IPS DF 4.7 (cell line): ENCODE measurements around the gene TINAG.

Experiments used
- DNase-seq: peaks from one replicate; pipeline ENCODE4 v3.0.0-alpha.2; 2013; ENCODE audit warnings: low spot score; ENCODE audit errors: extremely low read depth

The TINAG gene

DNA sequence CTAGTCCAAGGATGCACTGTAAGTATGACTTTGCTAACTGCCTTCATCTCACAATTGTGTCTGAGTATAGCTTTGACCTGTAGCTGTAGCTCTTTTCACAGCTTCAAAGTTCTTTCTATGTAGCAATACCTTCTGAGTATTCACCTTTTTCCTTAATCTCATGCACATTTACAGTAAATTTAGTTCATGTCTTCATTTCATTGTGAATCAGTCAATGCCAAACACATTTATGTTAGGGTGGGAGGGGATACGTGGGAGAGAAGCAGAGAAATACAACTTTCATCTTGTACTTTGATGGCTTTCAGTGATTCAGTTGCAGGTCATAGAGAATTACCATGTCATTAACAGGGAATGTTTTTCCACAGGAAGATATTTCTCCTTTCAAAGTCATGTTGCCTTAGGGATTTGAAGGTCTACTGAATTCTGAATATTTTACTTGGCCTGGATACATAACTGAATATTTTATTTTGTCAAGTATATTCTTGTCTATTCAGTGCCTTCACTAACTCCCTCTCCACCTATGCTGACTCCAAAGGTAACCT, 119.2 kb downstream of the TINAG start:
- DNase-seq, result no peak

DNA sequence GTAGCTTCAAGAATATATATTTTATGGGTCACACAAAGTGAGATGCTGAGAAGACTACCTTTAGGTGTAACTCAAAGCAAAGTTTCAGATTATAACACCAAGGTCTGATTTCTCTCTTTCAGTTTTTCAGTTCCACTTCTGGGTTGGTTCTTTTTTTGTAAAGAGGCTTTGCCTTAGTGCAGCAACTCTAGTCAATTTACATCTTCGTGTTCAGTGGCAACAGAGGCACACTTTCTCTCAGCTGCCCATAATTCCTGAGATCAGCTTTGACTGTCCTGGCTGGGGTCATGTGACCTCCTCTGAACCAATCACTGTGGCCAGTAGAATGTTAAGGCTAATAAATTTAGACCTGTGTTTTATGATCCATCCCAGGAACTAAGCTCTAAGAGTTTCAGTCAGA, 120.2 kb downstream of the TINAG start:
- DNase-seq, result no peak

DNA sequence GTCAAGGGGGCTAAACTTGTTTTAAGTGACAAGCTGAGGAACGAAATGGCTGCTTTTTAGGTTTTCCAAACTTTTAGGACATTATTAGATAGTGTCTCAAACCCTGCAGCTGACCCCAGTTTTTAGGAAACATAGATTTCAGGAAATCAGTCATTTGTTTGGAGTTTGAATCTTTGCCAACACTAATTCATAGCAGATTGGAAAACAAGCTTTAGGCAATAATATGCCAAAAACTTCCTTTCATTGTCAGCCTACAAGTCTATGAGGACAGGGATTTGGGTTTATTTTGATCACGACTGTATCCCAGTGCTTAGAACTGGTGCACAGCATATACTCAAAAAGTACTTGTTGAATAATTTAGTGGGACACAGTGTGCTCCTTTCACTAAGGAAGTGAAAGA, 123.2 kb downstream of the TINAG start:
- no peak for DNase-seq
